D341Med (cell line): ENCODE measurements around the gene LPP.

Source experiments
- DNase-seq: peaks from one replicate; pipeline ENCODE4 v3.0.0; 2012; ENCODE audit warnings: low spot score

LPP gene

DNA sequence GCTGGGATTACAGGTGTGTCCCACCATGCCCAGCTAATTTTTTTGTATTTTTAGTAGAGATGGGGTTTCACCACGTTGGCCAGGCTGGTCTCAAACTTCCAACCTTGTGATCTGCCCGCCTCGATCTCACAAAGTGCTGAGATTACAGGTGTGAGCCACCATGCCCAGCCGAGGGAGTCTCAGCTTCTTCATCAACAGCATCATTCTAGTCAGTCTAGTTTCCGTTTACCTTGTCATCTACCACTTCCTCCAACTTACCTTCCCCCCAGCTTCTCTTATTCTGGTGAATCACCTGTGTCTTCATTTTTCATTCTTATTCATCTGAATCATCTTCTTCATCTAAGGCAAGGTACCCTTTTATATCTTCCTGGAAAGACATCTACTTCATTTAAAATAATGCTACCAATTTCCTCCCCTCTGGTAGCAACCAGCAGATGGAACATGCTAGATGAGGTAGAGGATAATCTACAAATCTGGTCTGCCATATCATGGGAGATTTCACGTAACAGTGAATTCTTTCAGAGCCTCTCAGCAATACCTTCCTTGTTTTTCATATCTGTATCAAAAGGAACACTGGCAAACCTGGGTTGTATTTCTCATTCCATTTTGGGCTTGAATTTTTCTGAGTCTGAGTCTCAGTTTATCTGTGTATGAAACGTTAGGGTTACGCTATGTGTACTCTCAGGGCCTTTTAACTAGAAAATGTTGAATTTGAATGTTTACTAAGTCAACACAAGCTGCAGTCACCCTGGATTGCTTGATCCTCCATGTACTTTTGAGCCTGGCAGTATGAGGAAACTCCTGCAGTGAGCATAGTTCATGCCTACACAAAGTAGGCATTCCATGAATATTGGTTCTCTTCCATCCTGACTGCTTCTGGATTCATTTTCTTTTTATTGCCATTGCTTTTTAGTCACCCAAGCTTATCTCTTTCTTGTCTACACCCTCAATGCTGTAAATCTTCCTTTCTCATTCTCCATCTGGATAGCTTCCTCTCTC is 16.8 kb downstream of the LPP start:
- no peak for DNase-seq

GRCh38 chr3:188171682-188172467 is 17.9 kb downstream of the LPP start:
- DNase-seq: no peak

GRCh38 chr3:188174317-188175044 is 20.5 kb downstream of the LPP start:
- DNase-seq: no peak

DNA sequence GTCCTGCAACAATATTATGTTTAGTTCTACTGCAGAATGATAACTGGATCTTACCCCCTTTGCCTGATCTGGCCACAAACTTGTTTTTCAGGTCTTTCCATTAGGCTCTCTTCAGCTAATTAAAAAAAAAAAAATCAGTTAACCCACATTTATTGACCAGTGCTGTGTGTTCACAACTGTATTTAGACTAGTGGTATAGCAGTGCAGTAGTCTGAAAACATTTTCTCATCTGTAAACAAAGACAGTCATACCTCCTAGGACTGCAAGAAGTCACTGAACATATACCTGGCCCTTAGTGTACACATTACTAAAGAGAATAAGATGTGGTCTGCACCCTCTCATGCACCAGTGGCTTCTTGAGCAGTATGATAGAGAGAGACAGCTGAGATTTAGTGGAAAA is 22.5 kb downstream of the LPP start:
- DNase-seq: no peak

DNA sequence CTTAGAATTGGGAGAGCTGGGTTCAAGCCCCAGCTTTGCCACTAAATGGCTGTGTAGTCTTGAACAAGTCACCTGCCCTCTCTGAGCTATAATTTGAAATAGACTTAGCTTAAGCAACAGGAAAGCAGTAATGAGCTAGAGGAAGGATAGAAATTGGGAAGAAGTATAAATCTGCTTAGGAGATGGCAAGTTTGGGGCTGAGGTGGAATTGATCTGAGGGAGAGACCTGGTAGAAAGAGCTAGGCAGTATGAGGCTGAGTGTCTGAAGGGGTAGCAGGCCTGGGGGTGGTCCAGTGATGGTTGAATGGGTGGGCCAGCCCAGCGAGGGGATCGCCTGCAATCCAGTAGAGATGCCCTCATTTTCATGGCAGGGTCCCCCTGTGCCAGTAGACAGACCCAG is 22.9 kb downstream of the LPP start:
- no peak for DNase-seq

DNA sequence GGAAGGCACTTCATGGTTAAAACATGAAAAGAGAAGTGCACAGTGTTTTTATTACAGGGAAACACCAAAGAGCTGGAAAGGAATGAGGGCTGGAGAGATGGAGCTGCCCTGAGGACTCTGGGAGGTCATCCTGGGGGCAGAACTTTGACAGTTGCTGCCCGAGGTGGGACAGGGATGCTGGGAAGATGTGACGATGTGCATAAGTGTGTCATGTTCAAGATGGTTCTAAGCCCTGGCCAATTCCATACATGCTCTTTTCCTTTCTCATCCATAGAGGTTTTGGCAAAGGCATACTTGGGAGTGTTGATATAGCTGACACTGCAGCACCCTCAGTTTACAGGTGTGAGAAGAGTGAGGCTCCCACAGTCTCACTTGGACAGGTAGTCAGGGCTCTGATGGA is 23.8 kb downstream of the LPP start:
- DNase-seq: no peak

GRCh38 chr3:188178293-188178936 is 24.5 kb downstream of the LPP start:
- DNase-seq: no peak

DNA sequence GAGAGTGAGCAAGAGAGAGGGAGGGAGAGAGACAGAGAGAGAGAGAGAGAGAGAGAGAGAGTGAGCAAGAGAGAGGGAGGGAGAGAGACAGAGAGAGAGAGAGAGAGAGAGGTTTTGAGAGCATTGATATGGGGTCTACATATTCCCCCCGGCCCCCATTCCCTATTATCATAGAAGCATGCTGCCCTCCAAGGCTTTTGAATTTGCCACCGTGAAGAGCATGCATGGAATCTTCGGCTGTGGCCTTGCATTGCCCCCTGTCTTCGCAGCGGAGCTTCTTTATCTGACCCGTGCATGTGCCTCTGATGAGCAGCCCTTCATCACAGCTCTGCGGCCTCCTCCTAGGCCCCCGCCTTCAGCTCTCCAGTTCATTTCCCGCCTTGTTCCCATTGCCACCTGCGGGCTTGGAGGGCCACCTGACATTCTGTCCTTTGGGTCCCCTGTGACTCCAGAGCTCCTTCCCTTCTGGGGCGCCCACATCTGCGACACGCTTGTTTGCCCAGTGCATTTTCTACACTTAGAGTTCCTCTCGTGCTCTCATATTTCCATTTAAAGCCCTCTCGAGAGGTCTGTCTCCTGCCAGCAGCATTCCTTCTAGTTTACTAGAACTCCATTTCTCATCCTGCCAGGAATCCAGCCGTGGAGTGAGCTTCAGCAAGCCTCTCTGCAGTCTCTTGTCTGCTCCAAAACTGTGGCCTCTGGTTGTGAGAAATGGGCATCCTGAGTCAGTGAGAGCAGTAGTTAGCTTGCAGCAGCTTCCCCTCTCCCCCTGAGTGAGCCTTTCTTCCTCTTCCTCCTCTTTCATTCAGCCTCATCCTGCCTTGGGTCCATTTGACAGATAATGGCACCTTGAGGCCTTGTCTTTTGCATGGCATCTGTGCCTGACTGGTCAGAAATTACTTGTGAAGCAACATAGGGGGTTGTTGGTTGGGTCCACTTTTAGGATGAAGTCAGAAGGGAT is 25.3 kb downstream of the LPP start:
- no peak for DNase-seq

- DNase-seq: no peak
Measured at GRCh38 chr3:188180114-188180513, 26.2 kb downstream of the LPP start.

DNA sequence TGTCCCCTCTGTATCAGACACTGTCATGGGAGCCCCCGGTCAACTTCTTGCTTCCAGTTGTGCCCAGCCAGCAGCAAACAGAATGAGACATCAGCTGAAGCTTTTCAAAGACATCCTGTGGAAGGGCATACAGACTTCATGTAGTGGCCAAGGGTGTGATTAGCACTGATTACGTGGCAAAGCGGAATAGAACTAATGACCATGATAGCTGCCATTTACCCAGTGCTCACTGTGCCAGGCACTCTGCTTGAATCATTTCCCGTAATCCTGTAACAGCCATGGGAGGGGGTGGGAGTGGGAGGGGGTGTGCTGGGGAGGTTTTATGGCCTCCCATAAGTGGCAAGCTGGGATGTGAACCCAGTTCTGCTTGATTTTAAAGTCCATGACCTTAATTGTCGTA is 29.5 kb downstream of the LPP start:
- DNase-seq: no peak

DNA sequence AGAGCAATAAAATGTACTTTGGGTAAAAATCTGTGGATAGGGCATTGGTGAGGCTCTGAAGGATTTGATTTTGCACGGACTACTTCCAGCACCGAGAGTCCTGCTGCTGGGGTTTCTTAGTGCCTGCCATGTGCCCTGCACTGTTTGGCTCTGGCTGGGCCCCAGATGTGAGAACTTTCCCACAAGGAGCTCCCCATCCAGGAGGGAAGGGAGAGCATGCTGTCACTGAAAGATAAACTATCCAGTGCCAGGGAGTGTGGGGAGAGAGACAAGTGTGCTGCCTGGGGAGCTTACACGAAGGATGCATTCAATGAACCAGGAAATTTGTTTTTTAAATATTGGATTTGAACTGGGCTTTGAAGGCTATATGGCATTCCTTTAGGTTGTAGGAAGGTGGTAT is 30.2 kb downstream of the LPP start:
- DNase-seq: no peak

DNA sequence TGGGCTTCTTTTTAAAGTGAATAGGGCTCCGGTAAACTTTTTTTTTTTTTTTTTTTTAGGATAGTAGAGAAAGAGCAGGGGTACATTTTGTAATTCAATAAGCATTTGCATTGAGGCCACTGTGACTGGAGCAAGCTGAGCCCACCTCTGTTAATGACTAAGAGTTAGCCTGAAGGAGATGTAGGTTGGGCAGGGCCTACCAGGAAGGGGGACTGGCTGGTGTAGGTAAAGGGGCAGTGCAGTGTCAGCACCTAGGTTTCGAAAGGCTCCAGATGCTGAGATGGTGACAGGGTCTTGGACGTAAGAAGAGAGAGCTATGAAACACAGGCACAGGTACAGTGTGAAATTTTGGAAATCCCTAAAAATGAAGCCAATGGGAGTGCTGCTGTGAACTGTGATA is 30.7 kb downstream of the LPP start:
- no peak for DNase-seq

DNA sequence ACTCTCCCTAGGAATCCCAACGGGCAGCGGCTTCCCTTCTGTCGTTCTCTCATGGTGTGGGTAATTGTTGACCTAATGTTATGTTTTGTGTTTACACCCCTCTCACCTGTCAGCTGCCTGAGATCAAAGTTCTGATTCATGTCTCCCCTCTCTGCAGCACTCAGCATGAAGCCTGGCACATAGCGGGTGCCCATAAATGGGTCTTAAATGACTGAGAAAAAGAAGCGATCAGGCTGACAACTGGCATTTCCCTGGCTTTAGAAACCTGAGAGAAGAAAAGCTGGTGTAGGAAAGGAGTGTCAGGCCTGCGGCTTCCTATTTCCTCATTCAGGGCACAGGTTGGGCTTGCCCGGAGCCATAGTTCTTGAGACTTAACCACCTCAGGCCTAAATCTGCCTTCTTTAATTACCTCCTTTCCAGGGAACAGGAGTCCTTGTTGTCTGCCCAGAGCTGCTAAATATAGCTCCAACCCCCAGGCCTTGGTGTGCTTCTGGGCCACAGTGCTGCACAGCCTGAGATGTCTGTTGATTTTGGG is 31.8 kb downstream of the LPP start:
- no peak for DNase-seq

DNA sequence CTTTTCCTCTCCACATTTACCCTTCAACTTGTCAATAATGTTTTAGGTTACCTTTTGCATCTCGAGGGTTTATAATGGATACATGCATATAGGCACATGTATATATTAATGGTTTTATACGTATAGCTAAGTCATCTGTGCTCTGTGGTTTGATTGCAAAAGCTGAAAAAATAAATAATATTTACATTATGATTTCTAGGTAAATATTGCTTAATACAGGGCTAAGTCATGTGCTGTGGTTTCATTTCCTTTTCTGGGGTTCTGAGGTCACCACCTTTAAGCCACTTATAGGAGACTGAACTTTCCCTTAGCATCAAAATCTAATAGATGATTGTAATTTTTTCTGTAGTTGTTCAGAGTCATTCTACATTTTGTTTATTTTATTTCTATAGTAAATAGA is 33.1 kb downstream of the LPP start:
- DNase-seq: no peak

GRCh38 chr3:188188911-188189310 is 35.0 kb downstream of the LPP start:
- no peak for DNase-seq

- DNase-seq: no peak
Measured at GRCh38 chr3:188191460-188191859, 37.5 kb downstream of the LPP start.

DNA sequence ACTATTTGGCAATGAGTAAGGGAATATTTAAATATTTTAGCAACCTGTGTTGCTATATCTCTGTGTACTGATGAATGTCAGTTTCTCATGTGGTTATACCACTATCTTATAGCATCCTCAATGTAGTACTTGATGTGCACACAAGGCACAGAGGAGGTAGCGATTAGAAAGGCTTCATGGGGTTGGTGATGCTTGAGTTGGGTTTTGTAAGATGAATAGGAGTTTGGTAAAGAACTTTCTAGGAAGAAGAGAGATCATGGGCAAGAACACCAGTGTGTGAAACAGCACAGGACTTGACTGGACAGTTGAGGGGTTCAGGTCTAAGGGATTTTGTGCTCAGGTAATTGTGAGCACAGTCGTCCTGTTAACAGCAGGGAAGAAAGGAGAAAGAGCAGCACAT is 38.1 kb downstream of the LPP start:
- DNase-seq: no peak

GRCh38 chr3:188194332-188194731 is 40.4 kb downstream of the LPP start:
- no peak for DNase-seq

- DNase-seq: no peak
Measured at GRCh38 chr3:188196232-188196990, 42.5 kb downstream of the LPP start.

- no peak for DNase-seq
Measured at GRCh38 chr3:188197388-188197847, 43.5 kb downstream of the LPP start.
